Aorta (tissue), 5 donors: Measurements from ENCODE around the gene CHPT1. TPM values are rescaled to one million over a fixed set of nuclear protein-coding genes. Genes with fewer than 3 reads are reported as not detected.

Experiments used
- ATAC-seq: fragments of 200-7000 bp; cut with Tn5 transposase; one replicate; pipeline ENCODE4 v1.9.1; 2022; ENCODE audit warnings: moderate library complexity; ENCODE audit not compliant: low FRiP score
- DNase-seq, 2 donors: peaks; one replicate each; pipeline ENCODE4 v3.0.0-alpha.2; 2020
- H3K27ac ChIP-seq, 2 donors: one replicate each; pipeline ENCODE4 v1.5.1; 2013; ENCODE audit warnings: low read length in 2 of 2, mild to moderate bottlenecking in 2 of 2, moderate library complexity in 2 of 2, control low read depth in 1 of 2, inconsistent platforms in 1 of 2, low read depth in 1 of 2
- H3K27me3 ChIP-seq, 2 donors: one replicate each; pipeline ENCODE4 v1.6.1; 2013; ENCODE audit warnings: control low read depth in 1 of 2, low read length in 1 of 2, mild to moderate bottlenecking in 1 of 2, moderate library complexity in 1 of 2; ENCODE audit not compliant: insufficient read depth in 2 of 2, control insufficient read depth in 1 of 2
- H3K36me3 ChIP-seq, 2 donors: one replicate each; pipeline ENCODE4 v1.6.1; 2013; ENCODE audit warnings: control low read depth in 1 of 2, low read length in 1 of 2, mild to moderate bottlenecking in 1 of 2; ENCODE audit not compliant: insufficient read depth in 2 of 2, control insufficient read depth in 1 of 2
- H3K4me1 ChIP-seq, 2 donors: one replicate each; pipeline ENCODE4 v1.6.1; 2013; ENCODE audit warnings: low read length in 2 of 2, control low read depth in 1 of 2, mild to moderate bottlenecking in 1 of 2, moderate library complexity in 1 of 2; ENCODE audit not compliant: insufficient read depth in 2 of 2, control insufficient read depth in 1 of 2
- H3K4me3 ChIP-seq, 2 donors: one replicate each; pipeline ENCODE4 v1.5.1; 2013; ENCODE audit warnings: low read length in 2 of 2, control low read depth in 1 of 2, mild to moderate bottlenecking in 1 of 2
- H3K9me3 ChIP-seq: one replicate; pipeline ENCODE4 v1.6.1; 2013; ENCODE audit warnings: mild to moderate bottlenecking, low read length; ENCODE audit not compliant: control insufficient read depth
- WGBS, 2 donors: extraction: QIAGEN DNeasy Blood & Tissue Kit; methylation state at CpG; one replicate each; pipeline ENCODE4 v1.1.7; 2013; 5-methylcytosine and 5-hydroxymethylcytosine counted together
- intact Hi-C, 2 donors: fragments of 100-400 bp; cut with DNase I; formaldehyde crosslinking; loops; one replicate each; pipeline versions ENCODE4 v1.14.2 to v1.15.0; 2022
- polyA plus RNA-seq, 2 donors: library from polyadenylated mRNA; stranded (reverse); fragments of 200-250 nt; gene quantifications; one replicate each; pipeline ENCODE4 v1.2.3, GENCODE V29; 2013
- total RNA-seq, 2 donors: library from RNA; stranded (reverse); fragmentation: NEBNext Ultra II Directional; extraction: Animal tissue kit (Norgen Biotek cat#: 25700); gene quantifications; one replicate each; pipeline ENCODE4 v1.2.1, GENCODE V29; 2021
- donor health status: healthy with polysubstance abuse.
- donor health status: Bipolar disorder and iron deficiency.
- donor health status: DM: no; HTN: no; CAD: no.
- donor health status: DM: no; HTN: no; CAD: no.
- donor health status: DM: yes; HTN: yes; CAD: no.

The CHPT1 gene
- total and polyA plus RNA-seq, 4 donors, result 34.1 to 83.8 (median 45.9) TPM

DNA sequence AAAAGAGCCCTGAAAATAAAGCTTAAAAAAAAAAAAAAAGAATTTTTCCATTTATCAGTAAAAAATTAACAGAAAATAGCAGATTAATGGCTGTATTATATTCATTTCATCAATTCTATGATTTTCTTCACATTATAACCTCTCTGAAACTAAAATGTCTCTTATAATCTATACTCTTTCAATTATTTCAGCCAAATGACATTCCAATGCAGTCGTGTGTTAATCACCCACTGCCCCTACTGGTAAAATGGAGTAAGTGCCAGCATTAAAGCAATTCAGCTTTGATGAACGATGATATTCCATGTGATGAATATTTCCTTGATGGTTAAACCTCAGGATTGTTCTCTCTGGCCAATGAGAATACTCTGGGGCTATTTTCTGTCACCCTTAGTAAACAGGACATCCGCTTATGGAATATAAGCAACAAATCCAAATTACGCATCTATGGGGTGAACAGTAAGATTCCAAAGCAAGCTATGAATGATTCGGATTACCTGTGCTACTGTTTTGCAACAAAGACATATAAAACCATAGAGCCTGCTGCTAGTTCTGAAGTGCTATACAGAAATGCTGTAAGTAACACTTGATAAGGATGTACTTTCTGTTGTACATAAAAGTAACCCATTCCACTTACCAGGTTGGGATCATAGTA, 62.1 kb downstream of the CHPT1 start:
- Histone ChIP-seq H3K9me3 (no peaks in the 10 kb centered on the region), H3K4me3 (no peak overlapping the region), H3K27me3 (no peaks in the 10 kb centered on the region), H3K27ac (no peak overlapping the region), H3K36me3 (no peaks in the 10 kb centered on the region), H3K4me1 (peaks cover 0 to 2% of the 10 kb centered on the region in 2 donors)
- 68 to 69% methylated on average over 5 of the region's 5 CpGs for WGBS, 2 donors
- DNase-seq, result no peak
- no peak for ATAC-seq
- intact Hi-C loops, result no loop called here

- intact Hi-C loops, result no loop called here
- H3K4me3 ChIP-seq, result no peak overlapping the region
- DNase-seq (no peak), ATAC-seq (no peak)
- H3K4me1 ChIP-seq, result peaks cover 0 to 2% of the 10 kb centered on the region in 2 donors
- H3K27me3 ChIP-seq, result no peaks in the 10 kb centered on the region
- H3K27ac ChIP-seq, result no peak overlapping the region
- no peaks in the 10 kb centered on the region for H3K36me3 ChIP-seq
- no peaks in the 10 kb centered on the region for H3K9me3 ChIP-seq
- WGBS, 2 donors, result 9 to 19% methylated on average over 5 of the region's 5 CpGs
Observed at GRCh38 chr12:101761350-101761749, 63.9 kb downstream of the CHPT1 start.

GRCh38 chr12:101761781-101762180, 64.3 kb downstream of the CHPT1 start:
- Histone ChIP-seq H3K27ac (no peak overlapping the region), H3K4me1 (peaks cover 0 to 2% of the 10 kb centered on the region in 2 donors), H3K4me3 (no peak overlapping the region), H3K36me3 (no peaks in the 10 kb centered on the region), H3K27me3 (no peaks in the 10 kb centered on the region), H3K9me3 (no peaks in the 10 kb centered on the region)
- 92 to 94% methylated on average over 4 of the region's 4 CpGs for WGBS, 2 donors
- ATAC-seq, result no peak
- DNase-seq, result no peak
- intact Hi-C loops, result no loop called here

- intact Hi-C loops, result no loop called here
- peak; percentile 45 for ATAC-seq
- peaks cover 0 to 2% of the 10 kb centered on the region in 2 donors for H3K4me1 ChIP-seq
- WGBS, 2 donors, result 69 to 78% methylated on average over 6 of the region's 6 CpGs
- H3K27ac ChIP-seq, result no peak overlapping the region
- H3K36me3 ChIP-seq, result peaks cover 0 to 2% of the 10 kb centered on the region in 2 donors
- H3K9me3 ChIP-seq, result no peaks in the 10 kb centered on the region
- H3K4me3 ChIP-seq, result no peak overlapping the region
- DNase-seq, result peak in 1 of 2 donors; percentile 54
- H3K27me3 ChIP-seq, result no peaks in the 10 kb centered on the region
Observed at GRCh38 chr12:101763246-101763931, 65.9 kb downstream of the CHPT1 start.

- Histone ChIP-seq H3K27me3 (no peaks in the 10 kb centered on the region), H3K4me1 (peaks cover 0 to 2% of the 10 kb centered on the region in 2 donors), H3K36me3 (peaks cover 0 to 2% of the 10 kb centered on the region in 2 donors), H3K9me3 (no peaks in the 10 kb centered on the region), H3K27ac (no peak overlapping the region), H3K4me3 (no peak overlapping the region)
- intact Hi-C loops, result no loop called here
- WGBS, 2 donors, result 58% methylated on average over 5 of the region's 5 CpGs
- ATAC-seq (no peak), DNase-seq (no peak)
Observed at GRCh38 chr12:101764051-101764792, 66.8 kb downstream of the CHPT1 start.

- WGBS, 2 donors, result 88 to 91% methylated on average over 1 of the region's 1 CpG
Observed at GRCh38 chr12:101767537-101767936, 70.1 kb downstream of the CHPT1 start.

DNA sequence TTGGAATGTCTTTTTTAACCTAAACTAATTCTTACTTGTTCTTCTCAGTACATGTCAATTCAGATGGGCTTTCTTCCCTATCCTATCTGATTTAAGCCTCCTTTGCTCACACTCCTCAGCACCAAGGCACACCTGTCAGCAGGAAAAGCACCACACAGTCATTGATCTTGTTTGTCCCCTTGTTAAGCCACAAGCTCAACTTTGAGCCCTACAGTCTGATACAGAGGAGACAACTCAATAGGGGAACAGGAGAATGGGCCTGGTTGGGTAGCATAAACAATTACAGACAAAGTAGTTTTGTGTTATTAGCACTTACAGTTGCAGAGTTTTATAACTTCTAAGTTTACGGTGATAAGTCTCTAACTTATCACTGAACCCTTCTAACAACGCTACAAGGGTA, 71.3 kb downstream of the CHPT1 start:
- Histone ChIP-seq H3K36me3 (peaks cover 0 to 2% of the 10 kb centered on the region in 2 donors), H3K9me3 (no peaks in the 10 kb centered on the region), H3K27me3 (no peaks in the 10 kb centered on the region), H3K27ac (no peak overlapping the region), H3K4me1 (no peaks in the 10 kb centered on the region), H3K4me3 (no peak overlapping the region)
- 84 to 89% methylated on average over 2 of the region's 2 CpGs for WGBS, 2 donors
- intact Hi-C loops, result no loop called here
- no peak for ATAC-seq
- no peak for DNase-seq

More at GRCh38 chr12:101767537-101767936, 70.1 kb downstream of the CHPT1 start:
- ATAC-seq (no peak), DNase-seq (no peak)
- H3K36me3 ChIP-seq, result peaks cover 0 to 2% of the 10 kb centered on the region in 2 donors
- no peaks in the 10 kb centered on the region for H3K9me3 ChIP-seq
- no peak overlapping the region for H3K4me3 ChIP-seq
- H3K4me1 ChIP-seq, result no peaks in the 10 kb centered on the region
- no peak overlapping the region for H3K27ac ChIP-seq
- intact Hi-C loops, result no loop called here
- H3K27me3 ChIP-seq, result no peaks in the 10 kb centered on the region

DNA sequence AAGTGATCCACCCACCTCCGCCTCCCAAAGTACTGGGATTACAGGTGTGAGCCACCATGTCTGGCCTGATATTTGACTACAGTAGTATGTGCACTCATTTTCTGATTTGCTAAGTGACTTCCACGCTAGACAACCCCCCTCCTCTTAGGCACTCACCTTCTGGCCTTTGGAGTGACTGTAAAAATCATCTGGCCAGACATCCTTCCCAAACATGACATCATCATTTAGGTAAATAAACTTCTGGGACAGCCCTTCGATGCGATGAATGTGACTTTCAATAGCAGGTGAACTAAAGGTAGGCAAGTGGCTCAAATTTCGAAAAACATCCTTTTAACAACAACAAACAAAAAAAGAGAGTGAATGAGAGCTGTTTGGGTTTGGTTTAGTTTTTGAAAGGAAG, 72.4 kb downstream of the CHPT1 start:
- intact Hi-C loops, result no loop called here
- Histone ChIP-seq H3K4me1 (no peaks in the 10 kb centered on the region), H3K27me3 (no peaks in the 10 kb centered on the region), H3K36me3 (peaks cover 0 to 2% of the 10 kb centered on the region in 2 donors), H3K27ac (no peak overlapping the region), H3K4me3 (no peak overlapping the region), H3K9me3 (no peaks in the 10 kb centered on the region)
- WGBS, 2 donors, result 83 to 89% methylated on average over 5 of the region's 5 CpGs
- no peak for ATAC-seq
- no peak for DNase-seq
